GM23338 (cell line): ENCODE data around the gene NUP214. TPM values are rescaled to one million over a fixed set of nuclear protein-coding genes. Genes with fewer than 3 reads are reported as not detected.

Experiments used
- ATAC-seq: fragments of 200-7000 bp; cut with Tn5 transposase; 3 replicates; pipeline ENCODE4 v1.9.1; 2020
- DNase-seq: peaks from one replicate; pipeline ENCODE4 v3.0.0-alpha.2; 2015; ENCODE audit warnings: low spot score
- H2AFZ ChIP-seq: fragments of 200-600 bp; sonication (generic); 2 replicates; pipeline ENCODE4 v1.8.0; 2016; ENCODE audit warnings: antibody characterized with exemption, mild to moderate bottlenecking, moderate library complexity
- H3F3A ChIP-seq: fragments of 200-600 bp; sonication (generic); replicated peaks from 2 replicates; pipeline ENCODE4 v1.8.0; 2017; ENCODE audit warnings: antibody characterized with exemption, mixed run types, low read depth
- H3K27ac ChIP-seq: fragments of 200-600 bp; sonication (generic); 2 replicates; pipeline ENCODE4 v1.6.1; 2016; ENCODE audit warnings: low read depth
- H3K27me3 ChIP-seq: fragments of 200-600 bp; sonication (generic); 2 replicates; pipeline ENCODE4 v1.8.0; 2016; ENCODE audit warnings: mild to moderate bottlenecking, mixed run types, moderate library complexity; ENCODE audit not compliant: insufficient read depth
- H3K36me3 ChIP-seq: fragments of 200-600 bp; sonication (generic); 2 replicates; pipeline ENCODE4 v1.8.0; 2016; ENCODE audit warnings: mild to moderate bottlenecking; ENCODE audit not compliant: insufficient read depth
- H3K4me1 ChIP-seq: fragments of 200-600 bp; sonication (generic); 2 replicates; pipeline ENCODE4 v1.8.0; 2016; ENCODE audit warnings: mild to moderate bottlenecking, moderate library complexity; ENCODE audit not compliant: insufficient read depth
- H3K4me2 ChIP-seq: fragments of 200-600 bp; sonication (generic); 2 replicates; pipeline ENCODE4 v1.7.1; 2017; ENCODE audit warnings: mixed run types
- H3K4me3 ChIP-seq: fragments of 200-600 bp; sonication (generic); 2 replicates; pipeline ENCODE4 v1.6.1; 2016; ENCODE audit warnings: mixed run types
- H3K79me2 ChIP-seq: fragments of 200-600 bp; sonication (generic); replicated peaks from 2 replicates; pipeline ENCODE4 v1.8.0; 2017; ENCODE audit warnings: mild to moderate bottlenecking; ENCODE audit not compliant: insufficient read depth
- H3K9me2 ChIP-seq: fragments of 200-600 bp; sonication (generic); 2 replicates; pipeline ENCODE4 v1.8.0; 2017; ENCODE audit not compliant: insufficient read depth
- H4K20me1 ChIP-seq: fragments of 200-600 bp; sonication (generic); replicated peaks from 2 replicates; pipeline ENCODE4 v1.8.0; 2017; ENCODE audit warnings: mild to moderate bottlenecking; ENCODE audit not compliant: insufficient read depth
- H3K27ac Mint-ChIP-seq: 2 replicates; pipeline ENCODE4 v1.8.0; 2020; ENCODE audit warnings: inconsistent platforms, mild to moderate bottlenecking, moderate library complexity, mixed read lengths
- H3K27me3 Mint-ChIP-seq: 3 replicates; pipeline ENCODE4 v1.8.0; 2022; ENCODE audit warnings: low read depth, mild to moderate bottlenecking, moderate library complexity, mixed read lengths, inconsistent platforms; ENCODE audit not compliant: insufficient read depth, poor library complexity
- H3K36me3 Mint-ChIP-seq: 3 replicates; pipeline ENCODE4 v1.8.0; 2021; ENCODE audit warnings: low read depth, mild to moderate bottlenecking, inconsistent platforms, moderate library complexity, mixed read lengths
- H3K4me1 Mint-ChIP-seq: 3 replicates; pipeline ENCODE4 v1.8.0; 2020; ENCODE audit warnings: mild to moderate bottlenecking, inconsistent platforms, mixed read lengths
- H3K4me3 Mint-ChIP-seq: 3 replicates; pipeline ENCODE4 v1.8.0; 2021; ENCODE audit warnings: moderate library complexity, mild to moderate bottlenecking, inconsistent platforms, mixed read lengths
- H3K9me3 Mint-ChIP-seq: 3 replicates; pipeline ENCODE4 v1.8.0; 2020; ENCODE audit warnings: moderate library complexity, mild to moderate bottlenecking, inconsistent platforms, mixed read lengths
- EZH2 ChIP-seq: fragments of 200-600 bp; sonication (generic); IDR thresholded peaks from one replicate; pipeline ENCODE4 v1.8.0; 2017; ENCODE audit warnings: antibody characterized with exemption, mild to moderate bottlenecking, low read depth; ENCODE audit not compliant: unreplicated experiment
- JUNB ChIP-seq: IDR thresholded peaks from one replicate; pipeline ENCODE4 v1.6.1; 2016; ENCODE audit warnings: antibody characterized with exemption; ENCODE audit not compliant: unreplicated experiment
- POLR2AphosphoS5 ChIP-seq: IDR thresholded peaks from 2 replicates; pipeline ENCODE4 v1.6.1; 2016; ENCODE audit warnings: antibody characterized with exemption, low read depth
- ZNF114 ChIP-seq: fragments of 250-450 bp; sonication (Bioruptor Pico); IDR thresholded peaks from 2 replicates; pipeline ENCODE4 v1.5.0; 2020; ENCODE audit warnings: mild to moderate bottlenecking, moderate library complexity
- ZNF462 ChIP-seq: fragments of 250-450 bp; sonication (Bioruptor Pico); IDR thresholded peaks from 2 replicates; pipeline ENCODE4 v1.5.0; 2020; ENCODE audit warnings: mild to moderate bottlenecking, moderate library complexity
- polyA plus RNA-seq: library from polyadenylated mRNA; unstranded; fragments of >200 nt; fragmentation: Nextera tagmentation; extraction: Ambion mirVana; gene quantifications from 2 replicates; pipeline ENCODE4 v1.2.1, GENCODE V29; 2016
- total RNA-seq: library from RNA; depleted of rRNA; stranded (reverse); fragments of >200 nt; shearing (Covaris generic); gene quantifications from 2 replicates; pipeline ENCODE4 v1.2.3, GENCODE V29; 2014
- TF ChIP-seq, protein P1 (sequence below): IDR thresholded peaks from 2 replicates; pipeline ENCODE4 v1.6.1; 2016; ENCODE audit warnings: antibody characterized with exemption

Gene NUP214
- total and polyA plus RNA-seq, 2 experiments from 2014 or later = 36.0 to 57.0 TPM

- Mint-ChIP-seq H3K36me3 (peaks cover 41% of the 10 kb centered on the region), H3K4me3 (no peak overlapping the region), H3K27ac (no peak overlapping the region), H3K27me3 (no peaks in the 10 kb centered on the region), H3K9me3 (no peaks in the 10 kb centered on the region), H3K4me1 (no peaks in the 10 kb centered on the region)
- Histone ChIP-seq H3K36me3 (peaks cover 23% of the 10 kb centered on the region), H3K4me1 (no peaks in the 10 kb centered on the region), H3K4me3 (no peak overlapping the region), H3K79me2 (no peaks in the 10 kb centered on the region; the same call in 1 of the 2 replicates), H3K4me2 (no peak overlapping the region), H2AFZ (no peak overlapping the region), H4K20me1 (0 out of 2 replicates have a peak, but pooled peaks cover 12% of the 10 kb centered on the region), H3K27ac (no peak overlapping the region), H3K9me2 (no peaks in the 10 kb centered on the region), H3K27me3 (no peaks in the 10 kb centered on the region), H3F3A (no peaks in the 10 kb centered on the region)
- ATAC-seq (no peak), DNase-seq (no peak)
- TF ChIP-seq JUNB (no peak), ZNF462 (CRISPR knock-in tag) (no peak), ZNF114 (CRISPR knock-in tag) (no peak)
These were observed 36.2 kb downstream of the NUP214 start for GRCh38 chr9:131161585-131161984.

GRCh38 chr9:131162886-131163285, 37.5 kb downstream of the NUP214 start:
- no peak overlapping the region for H2AFZ ChIP-seq
- no peak overlapping the region for H3K4me3 ChIP-seq
- ATAC-seq (no peak), DNase-seq (no peak)
- peaks cover 23% of the 10 kb centered on the region for H3K36me3 ChIP-seq
- no peaks in the 10 kb centered on the region for H3K9me3 Mint-ChIP-seq
- no peaks in the 10 kb centered on the region for H3K9me2 ChIP-seq
- no peaks in the 10 kb centered on the region for H3F3A ChIP-seq
- no peak overlapping the region for H3K4me2 ChIP-seq
- H3K4me3 Mint-ChIP-seq = no peak overlapping the region
- no peak overlapping the region for H3K27ac ChIP-seq
- H3K36me3 Mint-ChIP-seq = peaks cover 36% of the 10 kb centered on the region
- no peaks in the 10 kb centered on the region for H3K27me3 ChIP-seq
- no peak overlapping the region for H3K27ac Mint-ChIP-seq
- no peaks in the 10 kb centered on the region; the same call in none of the 2 replicates for H3K79me2 ChIP-seq
- H3K4me1 ChIP-seq = no peaks in the 10 kb centered on the region
- H4K20me1 ChIP-seq = 0 out of 2 replicates have a peak, but pooled peaks cover 12% of the 10 kb centered on the region
- no peaks in the 10 kb centered on the region for H3K4me1 Mint-ChIP-seq
- H3K27me3 Mint-ChIP-seq = no peaks in the 10 kb centered on the region
- TF ChIP-seq ZNF462 (CRISPR knock-in tag) (no peak), POLR2AphosphoS5 (no peak), EZH2 (no peak)
- TF ChIP-seq, protein P1, sequence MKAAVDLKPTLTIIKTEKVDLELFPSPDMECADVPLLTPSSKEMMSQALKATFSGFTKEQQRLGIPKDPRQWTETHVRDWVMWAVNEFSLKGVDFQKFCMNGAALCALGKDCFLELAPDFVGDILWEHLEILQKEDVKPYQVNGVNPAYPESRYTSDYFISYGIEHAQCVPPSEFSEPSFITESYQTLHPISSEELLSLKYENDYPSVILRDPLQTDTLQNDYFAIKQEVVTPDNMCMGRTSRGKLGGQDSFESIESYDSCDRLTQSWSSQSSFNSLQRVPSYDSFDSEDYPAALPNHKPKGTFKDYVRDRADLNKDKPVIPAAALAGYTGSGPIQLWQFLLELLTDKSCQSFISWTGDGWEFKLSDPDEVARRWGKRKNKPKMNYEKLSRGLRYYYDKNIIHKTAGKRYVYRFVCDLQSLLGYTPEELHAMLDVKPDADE = no peak
